ENCODE results near the gene ZNF710.

Gene ZNF710

DNA sequence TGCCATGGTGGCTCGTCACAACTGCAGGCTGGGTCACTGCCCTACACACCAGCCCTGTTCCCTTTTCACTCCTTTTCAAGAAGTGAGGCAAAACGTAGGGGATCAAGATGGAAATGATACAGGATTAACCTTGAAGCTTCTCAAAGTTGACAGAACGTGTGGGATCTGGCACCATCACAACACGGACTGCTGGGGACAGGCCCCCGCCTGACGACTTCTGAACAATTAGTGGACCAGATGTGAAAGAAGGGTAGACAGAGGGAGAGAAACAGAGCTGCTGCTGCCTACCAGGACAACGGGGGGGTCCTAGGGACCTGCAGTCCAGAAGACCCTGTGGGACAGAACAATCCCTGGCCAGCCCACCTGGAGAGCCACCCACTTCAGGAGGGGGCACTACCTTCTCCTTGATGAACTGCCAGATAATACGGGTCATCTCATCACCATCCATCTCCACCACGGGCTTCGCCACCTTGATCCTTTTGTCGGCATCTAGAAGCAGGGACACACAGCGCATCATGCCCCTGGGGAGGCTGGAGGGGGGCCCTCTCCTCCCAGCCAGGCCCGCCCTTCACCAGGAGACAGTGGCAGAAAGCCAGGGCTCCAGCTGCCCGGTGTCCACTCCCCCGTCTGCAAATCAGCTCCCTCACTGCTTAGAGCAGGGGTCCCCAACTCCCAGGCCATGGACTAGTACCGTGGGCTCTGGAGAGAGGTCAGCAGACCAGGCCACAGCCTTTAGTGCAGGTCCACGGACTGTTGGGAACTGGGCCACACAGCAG is 90.2 kb downstream of the ZNF710 start:
- Histone ChIP-seq H3K79me2 (ENCODE audit: control insufficient read depth, insufficient read depth, low read length) (no peaks in the 10 kb centered on the region), H4K5ac (ENCODE audit: low read length) (no peak overlapping the region), H3K27me3 (ENCODE audit: insufficient read depth, low read length, poor library complexity) (no peaks in the 10 kb centered on the region), H2AK5ac (ENCODE audit: low read length) (no peak overlapping the region), H3K4me2 (ENCODE audit: low read length) (no peak overlapping the region), H3K23ac (ENCODE audit: low read length) (no peak overlapping the region), H3K27ac (ENCODE audit: low read depth, low read length) (no peak overlapping the region), H2BK15ac (replicated peaks; ENCODE audit: low read depth) (no peak overlapping the region), H3K4ac (ENCODE audit: low read depth, low read length) (no peak overlapping the region), H4K8ac (ENCODE audit: low read depth, low read length) (no peak overlapping the region), H3K9ac (ENCODE audit: low read length) (no peak overlapping the region), H3K18ac (ENCODE audit: low read length) (no peak overlapping the region), H3K56ac (ENCODE audit: low read length) (no peak overlapping the region), H3K79me1 (ENCODE audit: low read length) (peaks cover 1% of the 10 kb centered on the region), H2BK120ac (ENCODE audit: low read depth, low read length) (no peak overlapping the region), H3K4me1 (ENCODE audit: control insufficient read depth, low read depth, low read length) (no peaks in the 10 kb centered on the region), H2BK5ac (ENCODE audit: low read length) (no peak overlapping the region), H3K4me3 (ENCODE audit: low read length) (no peak overlapping the region), H3K36me3 (ENCODE audit: control insufficient read depth, insufficient read depth, low read length) (peaks cover 4% of the 10 kb centered on the region)
- DNase-seq: no peak
- no CpG with 5 or more reads among the region's 17 CpGs for WGBS (ENCODE audit: extremely low coverage, insufficient coverage, low lambda C conversion rate)

DNA sequence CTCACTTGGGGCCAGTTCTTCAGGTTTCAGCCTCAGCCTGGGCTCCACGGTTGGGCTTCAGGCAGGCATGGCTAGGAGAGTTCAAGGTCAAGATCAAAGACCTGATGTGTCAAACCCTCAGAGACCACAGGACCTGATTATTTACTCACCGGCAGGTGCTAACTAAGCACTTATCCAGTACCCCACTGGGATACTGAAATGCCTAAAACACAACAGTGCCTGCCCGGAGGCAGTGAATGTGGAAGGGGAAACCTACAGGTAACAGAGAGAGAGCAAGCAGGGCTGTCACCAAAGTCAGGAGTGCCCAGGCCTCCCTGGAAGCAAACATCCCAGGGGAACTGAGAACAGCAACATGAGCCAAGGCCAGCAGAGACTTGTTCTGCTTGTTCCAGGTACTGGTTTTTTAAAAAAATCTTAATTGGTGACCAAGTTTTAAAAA is 94.4 kb downstream of the ZNF710 start:
- H3K27ac ChIP-seq (ENCODE audit: low read depth, low read length): no peak overlapping the region

DNA sequence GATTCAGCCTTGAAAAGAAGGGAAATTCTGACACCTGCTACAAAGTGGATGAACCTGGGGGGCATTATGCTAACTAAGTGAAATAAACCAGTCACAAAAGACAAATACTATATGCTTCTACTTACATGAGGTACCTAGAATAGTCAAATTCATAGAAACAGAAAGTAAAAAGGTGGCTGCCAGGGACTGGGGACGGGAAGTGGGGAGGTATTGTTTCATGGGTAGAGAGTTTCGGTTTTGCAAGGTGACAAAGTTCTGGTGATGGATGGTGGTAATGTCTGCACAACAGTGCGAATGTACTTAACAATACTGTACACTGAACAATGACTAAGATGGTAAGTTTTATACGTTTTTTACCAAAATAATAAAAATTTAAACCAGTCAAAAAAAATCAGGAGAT is 96.4 kb downstream of the ZNF710 start:
- H3K4me1 ChIP-seq (ENCODE audit: control insufficient read depth, low read depth, low read length): peaks cover 2% of the 10 kb centered on the region
- no peak overlapping the region for H2BK15ac ChIP-seq (replicated peaks; ENCODE audit: low read depth)
- H3K79me2 ChIP-seq (ENCODE audit: control insufficient read depth, insufficient read depth, low read length): no peaks in the 10 kb centered on the region
- no peak overlapping the region for H2AK5ac ChIP-seq (ENCODE audit: low read length)
- H3K79me1 ChIP-seq (ENCODE audit: low read length): peaks cover 5% of the 10 kb centered on the region
- H3K4ac ChIP-seq (ENCODE audit: low read depth, low read length): no peak overlapping the region
- DNase-seq: no peak
- no peak overlapping the region for H3K4me2 ChIP-seq (ENCODE audit: low read length)
- H3K27me3 ChIP-seq (ENCODE audit: insufficient read depth, low read length, poor library complexity): no peaks in the 10 kb centered on the region
- H3K23ac ChIP-seq (ENCODE audit: low read length): no peak overlapping the region
- H3K56ac ChIP-seq (ENCODE audit: low read length): no peak overlapping the region
- no peak overlapping the region for H4K8ac ChIP-seq (ENCODE audit: low read depth, low read length)
- no CpG with 5 or more reads among the region's 4 CpGs for WGBS (ENCODE audit: extremely low coverage, insufficient coverage, low lambda C conversion rate)
- H2BK5ac ChIP-seq (ENCODE audit: low read length): no peak overlapping the region
- H3K27ac ChIP-seq (ENCODE audit: low read depth, low read length): no peak overlapping the region
- H3K36me3 ChIP-seq (ENCODE audit: control insufficient read depth, insufficient read depth, low read length): no peaks in the 10 kb centered on the region
- no peak overlapping the region for H4K5ac ChIP-seq (ENCODE audit: low read length)
- H3K9ac ChIP-seq (ENCODE audit: low read length): no peak overlapping the region
- H3K18ac ChIP-seq (ENCODE audit: low read length): no peak overlapping the region
- H2BK120ac ChIP-seq (ENCODE audit: low read depth, low read length): no peak overlapping the region
- H3K4me3 ChIP-seq (ENCODE audit: low read length): no peak overlapping the region

More for the DNA sequence above, 94.4 kb downstream of the ZNF710 start:
- Histone ChIP-seq H4K5ac (ENCODE audit: low read length) (no peak overlapping the region), H3K23ac (ENCODE audit: low read length) (no peak overlapping the region), H2AK5ac (ENCODE audit: low read length) (no peak overlapping the region), H3K27me3 (ENCODE audit: insufficient read depth, low read length, poor library complexity) (no peaks in the 10 kb centered on the region), H2BK5ac (ENCODE audit: low read length) (no peak overlapping the region), H3K4ac (ENCODE audit: low read depth, low read length) (no peak overlapping the region), H2BK15ac (replicated peaks; ENCODE audit: low read depth) (no peak overlapping the region), H2BK120ac (ENCODE audit: low read depth, low read length) (no peak overlapping the region), H3K79me2 (ENCODE audit: control insufficient read depth, insufficient read depth, low read length) (no peaks in the 10 kb centered on the region), H3K4me2 (ENCODE audit: low read length) (no peak overlapping the region), H3K56ac (ENCODE audit: low read length) (no peak overlapping the region), H3K9ac (ENCODE audit: low read length) (no peak overlapping the region), H3K18ac (ENCODE audit: low read length) (no peak overlapping the region), H3K4me3 (ENCODE audit: low read length) (no peak overlapping the region), H3K79me1 (ENCODE audit: low read length) (peaks cover 5% of the 10 kb centered on the region), H3K4me1 (ENCODE audit: control insufficient read depth, low read depth, low read length) (no peaks in the 10 kb centered on the region), H3K36me3 (ENCODE audit: control insufficient read depth, insufficient read depth, low read length) (no peaks in the 10 kb centered on the region), H4K8ac (ENCODE audit: low read depth, low read length) (no peak overlapping the region)
- DNase-seq: peak; percentile 94
- WGBS (ENCODE audit: extremely low coverage, insufficient coverage, low lambda C conversion rate): no CpG with 5 or more reads among the region's 3 CpGs

DNA sequence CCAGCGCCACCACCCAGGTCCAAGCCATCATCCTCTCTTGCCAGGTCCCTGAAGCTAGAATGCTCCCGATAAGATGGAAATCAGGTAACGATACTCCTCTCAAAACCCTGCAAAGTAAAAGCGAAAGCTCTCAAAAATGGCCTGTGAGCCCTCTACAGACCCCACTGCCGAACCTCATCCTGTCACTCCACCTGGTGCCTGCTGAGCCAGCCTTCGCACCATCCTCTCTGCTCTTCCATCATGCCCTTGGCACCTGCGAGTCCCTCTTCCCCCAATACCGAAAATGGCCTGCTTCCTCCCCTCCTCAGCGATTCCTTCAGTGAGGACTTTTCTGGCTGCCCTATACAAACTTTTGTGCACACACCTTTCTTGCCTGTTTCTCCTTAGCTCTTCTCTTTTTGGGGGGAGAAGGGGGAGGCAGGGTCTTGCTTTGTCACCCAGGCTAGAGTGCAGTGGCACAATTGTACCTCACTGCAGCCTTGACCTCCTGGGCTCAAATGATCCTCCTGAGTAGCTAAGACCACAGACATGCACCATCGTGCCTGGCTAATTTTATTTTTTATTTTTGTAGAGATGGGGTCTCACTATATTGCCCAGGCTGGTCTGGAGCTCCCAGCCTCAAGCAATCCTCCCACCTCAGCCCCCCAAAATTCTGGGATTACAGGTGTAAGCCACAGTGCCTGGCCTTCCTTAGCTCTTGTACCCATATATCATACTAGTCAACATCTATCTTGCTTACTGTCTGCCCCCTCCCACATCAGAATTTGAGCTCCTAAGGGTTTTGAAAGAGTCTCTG is 98.1 kb downstream of the ZNF710 start:
- no CpG with 5 or more reads among the region's 10 CpGs for WGBS (ENCODE audit: extremely low coverage, insufficient coverage, low lambda C conversion rate)
- no peak overlapping the region for H3K27ac ChIP-seq (ENCODE audit: low read depth, low read length)
- H3K18ac ChIP-seq (ENCODE audit: low read length): no peak overlapping the region
- no peak overlapping the region for H2BK120ac ChIP-seq (ENCODE audit: low read depth, low read length)
- H3K79me2 ChIP-seq (ENCODE audit: control insufficient read depth, insufficient read depth, low read length): no peaks in the 10 kb centered on the region
- no peak overlapping the region for H3K9ac ChIP-seq (ENCODE audit: low read length)
- peaks cover 5% of the 10 kb centered on the region for H3K79me1 ChIP-seq (ENCODE audit: low read length)
- H4K5ac ChIP-seq (ENCODE audit: low read length): no peak overlapping the region
- H3K27me3 ChIP-seq (ENCODE audit: insufficient read depth, low read length, poor library complexity): peaks cover 2% of the 10 kb centered on the region
- no peak overlapping the region for H2AK5ac ChIP-seq (ENCODE audit: low read length)
- H3K4me3 ChIP-seq (ENCODE audit: low read length): no peak overlapping the region
- no peak overlapping the region for H4K8ac ChIP-seq (ENCODE audit: low read depth, low read length)
- DNase-seq: no peak
- H3K4ac ChIP-seq (ENCODE audit: low read depth, low read length): no peak overlapping the region
- peaks cover 2% of the 10 kb centered on the region for H3K4me1 ChIP-seq (ENCODE audit: control insufficient read depth, low read depth, low read length)
- no peak overlapping the region for H2BK5ac ChIP-seq (ENCODE audit: low read length)
- H3K4me2 ChIP-seq (ENCODE audit: low read length): no peak overlapping the region
- H3K36me3 ChIP-seq (ENCODE audit: control insufficient read depth, insufficient read depth, low read length): no peaks in the 10 kb centered on the region
- no peak overlapping the region for H3K56ac ChIP-seq (ENCODE audit: low read length)
- no peak overlapping the region for H2BK15ac ChIP-seq (replicated peaks; ENCODE audit: low read depth)
- H3K23ac ChIP-seq (ENCODE audit: low read length): no peak overlapping the region

DNA sequence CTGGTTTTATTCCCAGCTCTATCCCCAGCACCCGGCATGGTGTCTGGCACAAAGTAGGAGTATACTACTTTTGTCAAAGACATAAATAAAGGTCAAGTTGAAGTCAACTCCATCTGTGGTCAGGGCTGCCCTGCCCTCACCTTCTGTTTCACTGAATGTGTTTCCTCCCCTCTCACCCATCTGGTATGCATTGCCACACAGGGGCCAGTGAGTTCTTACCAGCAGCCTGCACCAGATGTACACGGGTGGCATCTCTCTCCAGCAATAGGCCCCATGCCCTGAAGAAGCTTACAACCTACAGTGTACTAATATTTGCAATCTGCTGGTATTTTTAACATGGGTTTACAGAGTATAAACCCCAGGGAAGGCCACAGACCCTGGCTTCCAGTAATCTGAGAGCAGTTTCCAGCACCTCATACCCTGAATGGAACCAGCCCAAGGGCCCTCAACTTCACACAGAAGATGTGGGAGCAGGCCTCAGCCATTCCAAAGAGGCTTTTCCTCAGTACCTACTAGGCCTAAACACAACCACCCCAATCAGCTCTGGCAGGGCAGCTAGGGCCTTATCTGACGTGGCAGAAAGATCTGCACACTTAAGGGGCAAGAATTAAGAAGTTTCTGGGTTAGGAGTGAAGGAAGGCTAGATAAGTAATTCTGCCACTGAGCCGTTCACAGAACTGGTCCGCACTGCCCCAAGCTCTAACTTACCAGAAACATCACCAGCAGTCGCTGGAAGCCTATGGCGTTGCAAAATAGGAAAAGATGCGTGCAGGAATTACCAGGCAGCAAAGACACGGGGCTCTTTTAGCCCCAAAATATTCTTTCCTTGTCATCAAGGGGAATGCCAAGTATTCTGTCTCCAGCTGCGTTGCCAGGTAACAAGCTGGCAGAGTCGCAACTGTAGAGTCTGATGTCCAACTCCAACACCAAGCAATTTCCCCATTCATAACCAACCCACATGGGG is 99.0 kb downstream of the ZNF710 start:
- no peak overlapping the region for H3K4me3 ChIP-seq (ENCODE audit: low read length)
- H4K8ac ChIP-seq (ENCODE audit: low read depth, low read length): no peak overlapping the region
- H3K23ac ChIP-seq (ENCODE audit: low read length): no peak overlapping the region
- no peak overlapping the region for H3K18ac ChIP-seq (ENCODE audit: low read length)
- H3K79me2 ChIP-seq (ENCODE audit: control insufficient read depth, insufficient read depth, low read length): no peaks in the 10 kb centered on the region
- no peak overlapping the region for H3K4me2 ChIP-seq (ENCODE audit: low read length)
- no peak overlapping the region for H3K9ac ChIP-seq (ENCODE audit: low read length)
- H3K79me1 ChIP-seq (ENCODE audit: low read length): peaks cover 4% of the 10 kb centered on the region
- no peak overlapping the region for H3K27ac ChIP-seq (ENCODE audit: low read depth, low read length)
- H3K56ac ChIP-seq (ENCODE audit: low read length): no peak overlapping the region
- H4K5ac ChIP-seq (ENCODE audit: low read length): no peak overlapping the region
- H3K27me3 ChIP-seq (ENCODE audit: insufficient read depth, low read length, poor library complexity): peaks cover 2% of the 10 kb centered on the region
- H3K4me1 ChIP-seq (ENCODE audit: control insufficient read depth, low read depth, low read length): peaks cover 2% of the 10 kb centered on the region
- H2AK5ac ChIP-seq (ENCODE audit: low read length): no peak overlapping the region
- H3K4ac ChIP-seq (ENCODE audit: low read depth, low read length): no peak overlapping the region
- H2BK5ac ChIP-seq (ENCODE audit: low read length): no peak overlapping the region
- H3K36me3 ChIP-seq (ENCODE audit: control insufficient read depth, insufficient read depth, low read length): no peaks in the 10 kb centered on the region
- no peak overlapping the region for H2BK120ac ChIP-seq (ENCODE audit: low read depth, low read length)
- no peak overlapping the region for H2BK15ac ChIP-seq (replicated peaks; ENCODE audit: low read depth)
- DNase-seq: no peak
- WGBS (ENCODE audit: extremely low coverage, insufficient coverage, low lambda C conversion rate): no CpG with 5 or more reads among the region's 11 CpGs

Measured in mesendoderm (in vitro differentiated cells).